Measurements from ENCODE around the gene GZMB. TPM values are rescaled to one million over a fixed set of nuclear protein-coding genes. Genes with fewer than 3 reads are reported as not detected.

The GZMB gene
- total RNA-seq, 1 experiment from 2014 or later, result 0.74 TPM

DNA sequence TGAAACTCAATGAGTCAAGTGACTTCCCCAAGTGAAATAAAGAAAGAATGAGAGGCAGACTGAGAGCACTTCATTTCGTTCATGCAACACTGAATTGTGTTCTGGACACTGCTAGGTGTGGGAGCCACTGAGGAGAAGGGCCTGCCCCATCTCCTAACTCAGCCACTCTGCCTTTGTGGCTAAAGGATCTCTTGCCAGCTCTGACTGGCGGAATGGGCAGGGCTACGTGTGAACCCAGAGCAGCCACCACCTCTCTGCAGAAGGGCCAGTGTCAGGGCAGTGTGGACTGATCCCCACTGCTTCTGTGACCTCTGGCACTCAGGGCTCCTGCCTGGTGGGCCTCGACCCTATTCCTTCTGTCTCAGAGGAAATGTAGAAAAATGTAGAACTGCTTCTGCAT is 46.5 kb upstream of the GZMB start:
- H4K20me1 ChIP-seq (ENCODE audit: insufficient read depth), result no peaks in the 10 kb centered on the region
- H3K36me3 ChIP-seq (ENCODE audit: control insufficient read depth in 1 of 2, insufficient read depth in 2 of 2, low read length in 2 of 2), result no peaks in the 10 kb centered on the region
- POLR2A ChIA-PET, result no interaction called here
- DNase-seq (ENCODE audit: low read depth, low spot score) (no peak), ATAC-seq (no peak)
- H3K9me3 ChIP-seq (ENCODE audit: control insufficient read depth in 1 of 2, insufficient read depth in 1 of 2, low read depth in 1 of 2, low read length in 2 of 2), result no peaks in the 10 kb centered on the region
- H3K27ac ChIP-seq (ENCODE audit: low read depth, low read length), result no peak overlapping the region
- H3K79me2 ChIP-seq (ENCODE audit: insufficient read depth, low read length), result no peaks in the 10 kb centered on the region
- H3K4me1 ChIP-seq (ENCODE audit: control insufficient read depth in 1 of 2, insufficient read depth in 2 of 2, low read length in 2 of 2), result 0 out of 4 replicates have a peak, but pooled peaks cover 0 to 2% of the 10 kb centered on the region in 2 experiments
- H3K27me3 ChIP-seq (ENCODE audit: insufficient read depth, low read length), result no peaks in the 10 kb centered on the region
- CTCF ChIA-PET, result no interaction called here
- no peaks in the 10 kb centered on the region for H3K9me2 ChIP-seq (ENCODE audit: insufficient read depth)
- H3K9ac ChIP-seq (ENCODE audit: low read length), result no peak overlapping the region
- RAD21 ChIA-PET (ENCODE audit: low non-redundant PET in 1 of 2, low total read pairs in 2 of 2, uncharacterized antibody in 2 of 2, unreplicated experiment in 2 of 2), result no interaction called here
- H3K4me2 ChIP-seq (ENCODE audit: low read length), result no peak overlapping the region
- intact Hi-C loops (cut with micrococcal nuclease), result no loop called here
- H3K4me3 ChIP-seq (replicated peaks in 1 of 2; ENCODE audit: low read depth in 1 of 2, low read length in 2 of 2), result no peak overlapping the region
- H2AFZ ChIP-seq (ENCODE audit: low read depth, low read length, poor library complexity, severe bottlenecking), result no peak overlapping the region
- no peak for TF ChIP-seq EZH2phosphoT487 (IDR thresholded peaks at IDR 0.05; ENCODE audit: borderline replicate concordance)
- no peak for TF ChIP-seq TCF7L2 (IDR thresholded peaks at IDR 0.05; ENCODE audit: borderline replicate concordance, extremely low read depth, insufficient read depth, insufficient read length)
- no peak for TF ChIP-seq ZNF274 (IDR thresholded peaks at IDR 0.05; ENCODE audit: low read depth, low read length)
- TF ChIP-seq ZFX (IDR thresholded peaks at IDR 0.05), result no peak
- TF ChIP-seq, protein P1, sequence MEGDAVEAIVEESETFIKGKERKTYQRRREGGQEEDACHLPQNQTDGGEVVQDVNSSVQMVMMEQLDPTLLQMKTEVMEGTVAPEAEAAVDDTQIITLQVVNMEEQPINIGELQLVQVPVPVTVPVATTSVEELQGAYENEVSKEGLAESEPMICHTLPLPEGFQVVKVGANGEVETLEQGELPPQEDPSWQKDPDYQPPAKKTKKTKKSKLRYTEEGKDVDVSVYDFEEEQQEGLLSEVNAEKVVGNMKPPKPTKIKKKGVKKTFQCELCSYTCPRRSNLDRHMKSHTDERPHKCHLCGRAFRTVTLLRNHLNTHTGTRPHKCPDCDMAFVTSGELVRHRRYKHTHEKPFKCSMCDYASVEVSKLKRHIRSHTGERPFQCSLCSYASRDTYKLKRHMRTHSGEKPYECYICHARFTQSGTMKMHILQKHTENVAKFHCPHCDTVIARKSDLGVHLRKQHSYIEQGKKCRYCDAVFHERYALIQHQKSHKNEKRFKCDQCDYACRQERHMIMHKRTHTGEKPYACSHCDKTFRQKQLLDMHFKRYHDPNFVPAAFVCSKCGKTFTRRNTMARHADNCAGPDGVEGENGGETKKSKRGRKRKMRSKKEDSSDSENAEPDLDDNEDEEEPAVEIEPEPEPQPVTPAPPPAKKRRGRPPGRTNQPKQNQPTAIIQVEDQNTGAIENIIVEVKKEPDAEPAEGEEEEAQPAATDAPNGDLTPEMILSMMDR (IDR thresholded peaks at IDR 0.05 in 2 of 3, conservative IDR thresholded peaks at IDR 0.05 in 1 of 3; ENCODE audit: borderline replicate concordance in 1 of 3, insufficient read depth in 1 of 3, low read depth in 2 of 3, low read length in 2 of 3), result no peak
- TF ChIP-seq, protein P2, sequence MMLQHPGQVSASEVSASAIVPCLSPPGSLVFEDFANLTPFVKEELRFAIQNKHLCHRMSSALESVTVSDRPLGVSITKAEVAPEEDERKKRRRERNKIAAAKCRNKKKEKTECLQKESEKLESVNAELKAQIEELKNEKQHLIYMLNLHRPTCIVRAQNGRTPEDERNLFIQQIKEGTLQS (IDR thresholded peaks at IDR 0.05), result no peak
- TF ChIP-seq ELF1 (IDR thresholded peaks at IDR 0.05; ENCODE audit: borderline replicate concordance, low read depth), result no peak
- TF ChIP-seq, protein P3, sequence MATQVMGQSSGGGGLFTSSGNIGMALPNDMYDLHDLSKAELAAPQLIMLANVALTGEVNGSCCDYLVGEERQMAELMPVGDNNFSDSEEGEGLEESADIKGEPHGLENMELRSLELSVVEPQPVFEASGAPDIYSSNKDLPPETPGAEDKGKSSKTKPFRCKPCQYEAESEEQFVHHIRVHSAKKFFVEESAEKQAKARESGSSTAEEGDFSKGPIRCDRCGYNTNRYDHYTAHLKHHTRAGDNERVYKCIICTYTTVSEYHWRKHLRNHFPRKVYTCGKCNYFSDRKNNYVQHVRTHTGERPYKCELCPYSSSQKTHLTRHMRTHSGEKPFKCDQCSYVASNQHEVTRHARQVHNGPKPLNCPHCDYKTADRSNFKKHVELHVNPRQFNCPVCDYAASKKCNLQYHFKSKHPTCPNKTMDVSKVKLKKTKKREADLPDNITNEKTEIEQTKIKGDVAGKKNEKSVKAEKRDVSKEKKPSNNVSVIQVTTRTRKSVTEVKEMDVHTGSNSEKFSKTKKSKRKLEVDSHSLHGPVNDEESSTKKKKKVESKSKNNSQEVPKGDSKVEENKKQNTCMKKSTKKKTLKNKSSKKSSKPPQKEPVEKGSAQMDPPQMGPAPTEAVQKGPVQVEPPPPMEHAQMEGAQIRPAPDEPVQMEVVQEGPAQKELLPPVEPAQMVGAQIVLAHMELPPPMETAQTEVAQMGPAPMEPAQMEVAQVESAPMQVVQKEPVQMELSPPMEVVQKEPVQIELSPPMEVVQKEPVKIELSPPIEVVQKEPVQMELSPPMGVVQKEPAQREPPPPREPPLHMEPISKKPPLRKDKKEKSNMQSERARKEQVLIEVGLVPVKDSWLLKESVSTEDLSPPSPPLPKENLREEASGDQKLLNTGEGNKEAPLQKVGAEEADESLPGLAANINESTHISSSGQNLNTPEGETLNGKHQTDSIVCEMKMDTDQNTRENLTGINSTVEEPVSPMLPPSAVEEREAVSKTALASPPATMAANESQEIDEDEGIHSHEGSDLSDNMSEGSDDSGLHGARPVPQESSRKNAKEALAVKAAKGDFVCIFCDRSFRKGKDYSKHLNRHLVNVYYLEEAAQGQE (IDR thresholded peaks at IDR 0.05; ENCODE audit: low read depth), result no peak
- TF ChIP-seq SP1 (IDR thresholded peaks at IDR 0.05; ENCODE audit: low read depth), result no peak
- no TSS peak for BruUV-seq (replicated peaks)

Measured in HCT116 (cell line).